Fibroblast of peridontal ligament (primary cell): ENCODE data around the gene SMARCC1.

Experiments used
- DNase-seq: peaks from one replicate; pipeline ENCODE4 v3.0.0-alpha.2; 2010; ENCODE audit errors: extremely low read depth

Gene SMARCC1

DNA sequence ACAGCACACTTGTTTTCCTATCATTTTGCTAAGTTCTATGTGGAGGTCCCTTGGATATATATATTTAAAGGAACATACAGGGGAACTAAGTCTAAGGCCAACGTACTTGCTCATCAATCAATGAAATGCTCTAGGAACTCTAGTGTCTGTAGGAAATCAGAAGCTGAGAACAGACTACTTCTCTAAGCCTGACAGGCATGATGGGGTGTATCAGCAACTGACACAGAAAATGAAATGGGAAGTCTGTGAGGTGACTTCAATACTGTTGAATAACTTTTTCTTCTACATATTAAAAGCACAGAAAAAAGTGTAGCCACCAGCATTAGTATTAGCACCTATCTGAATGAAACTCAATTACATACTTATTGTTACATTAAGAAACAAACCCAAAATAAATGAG, 146.2 kb downstream of the SMARCC1 start:
- DNase-seq, result no peak

DNA sequence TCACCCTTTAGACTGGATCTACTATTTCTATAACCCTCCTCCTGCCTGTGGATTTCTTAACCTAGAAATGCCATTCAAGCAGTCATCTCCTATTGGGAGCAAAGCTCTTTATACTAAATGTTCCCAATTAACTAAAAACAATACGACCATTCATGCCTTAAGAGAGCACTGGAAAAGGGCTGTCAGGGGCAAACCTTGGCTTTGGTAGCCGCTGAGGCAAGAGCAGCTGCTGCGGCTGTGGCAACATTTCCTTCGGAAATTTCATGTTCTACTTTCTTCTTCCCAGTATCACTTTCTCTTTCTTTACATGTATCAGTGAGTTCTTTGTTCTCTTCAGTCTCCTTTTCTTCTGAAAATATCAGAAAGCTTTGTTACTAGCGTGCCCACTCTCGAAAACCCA, 146.7 kb downstream of the SMARCC1 start:
- DNase-seq, result no peak

DNA sequence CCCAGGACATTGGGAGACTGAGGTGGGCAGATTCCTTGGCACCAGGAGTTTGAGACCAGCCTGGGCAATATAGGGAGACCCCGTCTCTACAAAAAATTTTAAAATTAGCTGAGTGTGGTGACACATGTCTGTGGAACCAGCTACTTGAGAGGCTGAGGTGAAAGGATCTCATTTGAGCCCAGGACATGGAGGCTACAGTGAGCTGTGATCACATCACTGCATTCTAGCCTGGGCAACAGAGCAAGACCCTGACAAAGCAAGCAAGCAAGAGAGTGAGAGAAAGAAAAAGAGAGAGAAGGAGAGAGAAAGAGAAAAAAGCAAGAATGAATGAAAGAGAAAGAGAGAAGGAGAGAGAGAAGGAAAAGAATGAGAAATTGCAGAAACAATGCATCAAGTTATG, 150.9 kb downstream of the SMARCC1 start:
- DNase-seq, result no peak

DNA sequence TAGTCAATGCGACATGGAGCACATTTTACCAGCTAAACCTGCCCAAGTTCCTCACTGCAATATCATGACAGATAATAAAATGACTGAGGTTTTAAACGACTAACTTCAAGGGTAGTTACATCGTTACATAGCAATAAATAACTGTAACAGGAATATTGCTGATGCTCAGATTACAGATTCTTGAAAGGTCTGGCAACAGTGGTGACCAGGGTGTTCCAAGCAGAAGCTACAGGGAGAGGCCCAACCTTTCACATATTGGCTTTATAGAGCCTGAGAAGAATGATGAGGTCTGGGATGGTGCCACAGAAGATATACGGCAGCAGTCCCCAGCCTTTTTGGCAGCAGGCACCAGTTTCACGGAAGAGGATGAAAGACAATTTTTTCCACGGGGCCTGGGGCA, 151.9 kb downstream of the SMARCC1 start:
- no peak for DNase-seq

DNA sequence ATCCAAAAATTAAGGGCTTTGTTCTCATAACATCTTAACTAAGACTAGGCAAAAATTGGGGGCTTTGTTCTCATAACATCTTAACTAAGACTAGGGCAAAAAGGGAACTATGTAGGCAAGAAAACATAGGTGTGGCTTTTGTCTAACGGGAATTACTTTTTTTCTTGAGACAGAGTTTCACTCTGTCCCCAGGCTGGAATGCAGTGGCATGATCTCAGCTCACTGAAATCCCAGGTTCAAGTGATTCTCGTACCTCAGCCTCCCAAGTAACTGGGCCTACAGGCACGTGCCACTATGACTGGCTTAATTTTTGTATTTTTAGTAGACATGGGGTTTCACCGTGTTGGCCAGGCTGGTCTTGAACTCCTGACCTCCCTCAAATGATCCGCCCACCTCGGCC, 153.3 kb downstream of the SMARCC1 start:
- no peak for DNase-seq

DNA sequence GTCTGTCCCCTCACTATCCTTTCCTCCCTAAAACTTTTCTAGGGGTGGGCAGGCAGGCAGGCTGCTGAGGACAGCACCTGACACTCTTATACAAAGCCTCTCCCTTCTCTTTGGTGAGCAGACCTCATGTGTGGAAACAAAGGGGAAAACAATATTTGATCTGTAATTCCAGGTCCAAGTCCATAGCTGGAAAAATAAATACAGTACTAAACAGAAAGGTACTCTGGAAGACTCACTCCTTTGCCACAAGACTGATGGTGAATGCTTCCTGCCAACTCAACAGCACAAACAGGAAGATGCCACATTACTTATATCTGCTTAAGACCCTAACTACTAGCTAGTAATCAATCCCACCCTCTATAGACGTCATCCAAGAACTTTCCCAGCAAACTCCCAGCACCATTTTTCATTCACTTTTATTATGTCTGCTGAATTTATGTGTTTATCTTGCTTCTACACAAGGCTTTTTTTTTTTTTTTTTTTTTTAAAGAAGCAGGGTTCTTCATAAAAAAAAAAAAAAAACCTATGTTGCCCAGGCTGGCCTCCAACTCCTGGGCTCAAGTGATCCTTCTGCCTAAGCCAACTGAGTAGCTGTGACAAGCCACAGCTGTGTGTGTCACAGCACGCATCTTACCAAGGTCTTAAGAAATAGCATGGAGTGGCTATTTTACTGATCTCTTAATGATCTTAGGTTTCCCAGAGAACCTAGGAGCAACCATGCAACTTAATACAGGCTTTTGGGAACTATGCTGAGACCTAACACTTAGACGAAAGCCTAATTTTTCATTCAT, 158.8 kb downstream of the SMARCC1 start:
- no peak for DNase-seq

DNA sequence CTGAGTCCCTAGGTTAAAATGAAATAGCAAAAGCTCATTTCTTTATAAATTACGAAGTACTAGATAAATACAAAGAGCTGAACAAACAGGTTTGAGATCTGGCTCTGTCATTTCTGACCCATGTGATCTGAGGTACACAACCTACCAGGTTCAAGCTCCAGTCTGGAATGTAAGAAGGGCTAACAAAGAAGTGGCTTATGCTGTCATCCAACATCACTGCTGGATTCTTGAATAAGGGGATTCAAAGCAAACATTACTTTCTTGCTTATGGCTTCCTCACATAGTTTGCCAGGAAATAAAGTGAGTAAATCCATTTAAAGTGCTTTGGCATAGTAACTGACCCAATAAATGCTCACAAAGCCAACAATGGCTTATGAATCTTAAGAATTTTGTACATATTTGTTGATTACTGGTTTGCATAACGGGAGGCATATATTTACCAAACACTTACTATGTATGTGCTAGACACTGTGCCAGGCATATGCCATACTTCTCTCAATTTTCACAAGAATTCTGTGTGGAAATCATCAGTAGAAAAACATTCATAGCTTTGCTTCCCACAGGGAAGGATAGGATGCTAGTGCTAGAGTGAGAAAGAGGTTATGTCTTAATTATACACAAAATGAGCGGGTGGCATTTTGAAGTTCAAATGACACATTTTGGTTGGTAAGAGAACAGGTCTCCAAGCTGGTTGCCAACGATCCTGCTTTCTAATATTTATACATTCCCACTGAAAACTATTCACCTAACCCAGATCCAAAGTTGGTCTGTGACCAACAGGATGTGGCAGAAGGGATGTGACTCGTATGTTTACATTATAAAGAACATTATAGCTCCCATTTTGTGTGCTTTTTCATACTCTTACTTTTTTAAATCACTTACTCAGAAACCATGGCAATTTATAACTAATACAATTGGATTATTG, 164.3 kb downstream of the SMARCC1 start:
- no peak for DNase-seq

DNA sequence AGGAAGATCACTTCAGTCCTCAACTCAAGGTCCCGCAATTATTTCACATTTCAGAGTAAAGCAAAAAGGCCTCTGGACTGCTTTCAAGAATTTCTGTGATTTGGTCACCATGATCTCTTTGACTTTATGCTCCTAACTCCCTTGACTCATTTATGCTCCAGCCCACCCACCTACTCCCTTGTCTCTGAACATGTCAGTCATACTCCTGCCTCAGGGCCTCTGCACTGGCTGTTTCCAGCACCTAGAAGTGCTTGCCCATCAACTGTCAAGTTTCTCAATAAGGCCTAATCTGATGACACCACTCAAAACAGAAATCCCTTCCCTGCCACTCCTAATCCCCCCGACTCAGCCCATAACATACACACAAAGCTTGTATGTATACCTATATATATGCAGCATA, 166.9 kb downstream of the SMARCC1 start:
- DNase-seq, result no peak

DNA sequence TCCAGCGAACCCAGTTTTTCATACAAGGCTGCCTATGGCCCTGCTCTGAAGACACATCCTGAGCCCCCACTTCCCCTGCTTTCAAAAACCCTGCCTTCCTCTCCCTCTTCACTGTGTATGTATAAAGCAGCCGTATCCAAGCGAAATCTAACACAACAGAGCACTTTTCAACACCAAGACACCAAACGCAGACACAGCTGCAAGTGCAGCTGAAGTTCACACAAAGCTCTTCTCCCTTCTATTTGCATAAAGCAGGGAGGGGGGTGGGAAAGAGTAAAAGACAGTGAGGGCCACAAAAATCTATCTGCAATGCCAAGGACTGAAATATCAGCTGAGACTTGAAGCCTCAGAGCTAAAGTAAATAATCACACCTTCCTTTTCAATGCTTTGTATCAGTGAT, 168.0 kb downstream of the SMARCC1 start:
- DNase-seq, result no peak

DNA sequence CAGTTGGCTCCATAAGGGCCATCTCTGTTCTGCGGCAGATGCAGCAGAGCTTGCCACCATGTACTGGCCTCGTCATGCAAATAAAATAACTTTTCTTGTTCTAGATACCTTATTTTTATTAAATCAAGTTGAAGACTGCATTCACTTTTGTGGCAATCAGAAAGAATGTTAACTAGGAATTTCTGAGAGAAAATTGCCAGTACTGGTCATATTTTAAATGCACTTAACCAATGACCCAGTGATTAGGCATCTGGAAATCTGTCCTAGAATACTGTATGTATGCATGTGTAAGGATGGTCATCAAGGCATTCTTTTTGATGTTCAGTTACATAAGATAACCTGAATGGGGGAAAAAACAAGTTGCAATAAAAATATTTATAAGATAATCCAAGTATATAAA, 168.8 kb downstream of the SMARCC1 start:
- DNase-seq, result no peak

DNA sequence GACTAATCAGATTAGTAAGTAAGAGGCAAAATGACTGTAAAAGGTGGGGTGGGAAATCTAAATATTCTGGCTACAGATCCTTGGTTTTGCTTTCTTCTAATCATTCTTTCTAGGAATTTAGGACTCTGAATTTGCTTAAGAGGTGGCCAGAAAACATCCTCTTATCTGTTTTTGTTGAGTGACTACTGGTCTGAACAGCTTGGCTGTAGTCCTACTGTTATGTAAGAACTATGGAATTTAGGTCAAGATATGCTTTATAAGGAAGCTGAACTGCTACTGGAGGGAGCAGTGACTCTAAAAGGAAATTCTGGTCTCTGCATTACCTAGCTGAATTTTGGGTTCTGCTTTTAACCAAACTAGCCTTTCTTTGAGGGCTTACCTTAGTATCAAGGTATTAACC, 169.5 kb downstream of the SMARCC1 start:
- peak; percentile 68 for DNase-seq

DNA sequence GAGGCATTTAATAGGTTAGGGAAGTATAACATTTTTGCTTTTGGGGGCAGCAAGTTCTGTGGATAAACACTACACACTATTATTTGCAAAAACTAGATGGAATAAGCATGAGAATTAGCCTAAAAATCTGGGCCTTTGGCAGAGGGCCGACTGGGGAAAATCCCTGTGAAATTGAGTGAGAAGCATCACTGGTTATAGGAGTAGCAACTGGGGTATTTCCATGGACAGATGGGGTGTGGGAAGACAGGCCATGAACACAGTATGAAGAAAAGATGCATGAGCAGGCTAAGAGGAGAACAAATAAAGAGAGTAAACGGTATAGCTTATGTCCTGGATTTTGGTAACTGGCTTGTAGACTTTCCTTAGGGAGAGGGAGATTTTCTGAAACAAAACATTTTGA, 170.1 kb downstream of the SMARCC1 start:
- DNase-seq, result no peak

DNA sequence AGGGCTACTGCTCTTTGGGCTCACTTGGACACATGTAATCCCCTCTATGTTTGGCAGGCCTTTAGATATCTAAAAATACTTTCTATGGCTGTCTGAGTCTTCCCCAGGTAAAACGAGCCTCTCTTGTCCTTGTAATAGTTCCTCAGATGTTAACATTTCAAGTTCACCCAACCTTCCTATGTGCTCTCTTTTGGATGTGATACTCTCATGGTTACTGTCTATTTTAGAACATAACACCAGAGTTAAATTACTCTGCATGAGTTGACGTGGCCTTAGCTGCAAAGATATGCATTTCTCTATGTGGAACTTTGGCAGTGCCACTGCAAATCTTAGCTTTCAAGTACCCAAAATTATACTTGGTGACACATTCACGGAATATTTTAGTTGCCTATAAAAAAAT, 171.1 kb downstream of the SMARCC1 start:
- no peak for DNase-seq

DNA sequence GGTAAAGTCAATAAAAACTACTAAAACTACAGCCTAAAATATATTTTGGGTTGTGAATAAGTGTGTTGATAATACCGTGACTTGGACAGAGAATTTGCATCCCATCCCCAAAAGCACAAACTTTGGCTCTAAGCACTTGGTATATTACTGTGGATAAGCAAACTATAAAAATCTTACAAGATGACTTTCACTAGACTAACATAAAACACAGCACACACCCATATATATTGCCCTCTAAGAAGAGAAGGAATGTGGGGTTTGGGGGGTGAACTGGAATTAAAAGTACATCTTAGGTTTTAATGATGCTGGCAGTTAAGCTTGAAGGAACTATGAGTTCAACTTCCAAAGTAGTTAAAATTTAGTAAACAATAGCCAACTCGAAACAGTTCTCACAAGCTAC, 174.4 kb downstream of the SMARCC1 start:
- DNase-seq, result no peak

DNA sequence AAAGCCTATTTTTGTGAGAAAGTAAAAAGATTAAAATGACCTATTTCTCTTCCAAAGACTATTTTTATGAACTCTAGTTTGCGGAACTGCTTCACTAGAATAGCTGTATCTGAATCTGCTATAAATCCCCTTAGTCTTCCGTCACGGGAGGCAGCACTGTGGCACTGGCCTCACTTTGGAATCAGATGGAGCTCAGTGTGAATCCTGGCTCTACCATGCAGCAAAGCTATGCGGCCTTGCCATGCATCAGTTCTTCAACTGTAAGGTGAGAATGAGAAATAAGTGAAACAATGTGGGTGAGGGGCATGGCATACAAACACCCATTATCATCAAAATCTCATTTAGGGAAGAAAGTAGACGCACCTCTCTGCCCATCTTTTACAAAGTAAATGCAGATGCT, 175.5 kb downstream of the SMARCC1 start:
- no peak for DNase-seq

DNA sequence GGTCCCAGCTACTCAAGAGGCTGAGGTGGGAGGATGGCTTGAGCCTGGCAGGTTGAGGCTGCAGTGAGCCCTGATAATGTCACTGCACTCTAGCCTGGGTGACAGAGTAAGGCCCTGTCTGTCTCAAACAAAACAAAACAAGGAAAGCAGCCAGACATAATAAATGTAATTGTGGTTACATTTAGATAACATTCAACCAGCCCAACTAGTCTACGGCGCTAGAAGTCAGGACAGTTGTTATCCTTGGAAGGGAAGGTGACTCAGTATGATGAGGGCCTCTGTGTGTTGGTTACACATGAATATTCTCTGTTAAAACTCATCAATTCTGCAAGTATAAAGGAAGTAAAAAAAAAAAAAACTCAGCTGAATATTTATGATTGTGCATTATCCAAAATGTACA, 176.0 kb downstream of the SMARCC1 start:
- DNase-seq, result no peak

DNA sequence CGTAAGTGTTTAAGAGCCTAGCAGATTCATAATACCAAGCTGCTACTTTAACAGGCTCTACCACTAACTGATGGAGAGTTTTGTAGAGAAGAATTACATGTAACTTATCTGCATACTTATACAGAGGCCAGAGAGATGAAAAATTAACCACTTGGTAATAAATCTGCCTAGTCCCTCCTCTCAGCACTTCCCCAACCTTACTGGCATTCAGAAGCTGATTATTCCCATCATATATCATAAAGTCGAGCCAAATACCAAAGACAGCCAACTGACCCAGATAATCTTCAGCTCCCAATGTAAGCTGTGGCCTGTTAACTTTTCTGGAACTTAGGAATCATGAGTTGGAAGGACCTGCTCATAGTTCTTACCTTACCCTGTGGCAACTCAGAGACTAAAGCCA, 177.5 kb downstream of the SMARCC1 start:
- no peak for DNase-seq

DNA sequence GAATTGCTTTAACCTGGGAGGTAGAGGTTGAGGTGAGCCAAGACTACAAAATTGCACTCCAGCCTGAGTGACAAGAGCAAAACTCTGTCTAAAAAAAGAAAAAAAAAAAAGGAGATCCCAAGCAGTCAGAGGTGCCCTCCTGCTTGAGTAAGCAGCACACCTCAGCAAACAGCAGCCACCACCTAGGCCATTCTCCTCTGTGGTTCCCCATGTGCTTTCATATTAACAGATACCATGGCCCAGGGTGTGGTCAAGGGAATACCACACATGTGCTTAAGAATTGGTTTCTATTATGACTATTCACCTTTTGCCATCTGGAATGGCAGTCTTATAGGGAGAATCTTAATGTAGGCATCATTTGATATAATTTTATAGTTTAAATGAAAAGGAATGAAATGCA, 178.4 kb downstream of the SMARCC1 start:
- DNase-seq, result no peak

DNA sequence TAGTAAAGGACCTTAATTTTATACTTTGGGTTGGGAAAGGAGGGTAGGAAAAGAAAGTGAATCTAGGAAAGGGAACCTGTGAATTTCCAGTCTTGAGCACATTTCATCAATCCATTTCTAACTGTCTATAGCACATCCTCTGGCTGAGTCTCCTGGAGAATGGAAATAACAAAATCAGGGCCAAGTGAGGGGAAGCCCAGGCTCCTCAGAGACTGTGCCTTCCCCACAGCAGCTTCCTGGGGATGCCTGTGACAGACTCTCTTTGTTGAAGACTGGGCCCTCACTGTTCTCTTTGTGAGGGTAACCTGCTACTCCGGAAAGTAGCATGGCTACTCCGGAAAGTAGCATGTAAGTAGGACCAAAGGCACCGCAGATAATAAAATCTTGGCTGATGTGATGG, 180.4 kb downstream of the SMARCC1 start:
- no peak for DNase-seq

DNA sequence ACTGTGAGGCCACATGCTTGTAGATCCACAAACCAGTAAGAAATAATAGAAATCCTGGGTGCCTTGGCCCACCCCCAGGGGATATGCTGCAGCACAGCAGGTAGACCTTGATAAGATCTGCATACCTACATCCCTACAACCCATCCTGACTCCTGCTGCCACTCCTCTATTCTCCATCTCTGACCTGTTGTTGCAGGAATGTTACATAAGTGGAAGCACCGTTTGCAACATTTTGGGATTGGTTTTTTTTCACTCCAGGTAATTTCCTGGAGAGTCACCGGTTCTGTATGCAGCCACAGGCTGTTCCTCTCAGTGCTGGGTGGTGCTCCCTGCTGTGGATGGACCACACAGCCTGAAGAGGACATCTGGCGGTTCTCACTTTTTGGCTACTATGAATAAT, 186.9 kb downstream of the SMARCC1 start:
- no peak for DNase-seq

DNA sequence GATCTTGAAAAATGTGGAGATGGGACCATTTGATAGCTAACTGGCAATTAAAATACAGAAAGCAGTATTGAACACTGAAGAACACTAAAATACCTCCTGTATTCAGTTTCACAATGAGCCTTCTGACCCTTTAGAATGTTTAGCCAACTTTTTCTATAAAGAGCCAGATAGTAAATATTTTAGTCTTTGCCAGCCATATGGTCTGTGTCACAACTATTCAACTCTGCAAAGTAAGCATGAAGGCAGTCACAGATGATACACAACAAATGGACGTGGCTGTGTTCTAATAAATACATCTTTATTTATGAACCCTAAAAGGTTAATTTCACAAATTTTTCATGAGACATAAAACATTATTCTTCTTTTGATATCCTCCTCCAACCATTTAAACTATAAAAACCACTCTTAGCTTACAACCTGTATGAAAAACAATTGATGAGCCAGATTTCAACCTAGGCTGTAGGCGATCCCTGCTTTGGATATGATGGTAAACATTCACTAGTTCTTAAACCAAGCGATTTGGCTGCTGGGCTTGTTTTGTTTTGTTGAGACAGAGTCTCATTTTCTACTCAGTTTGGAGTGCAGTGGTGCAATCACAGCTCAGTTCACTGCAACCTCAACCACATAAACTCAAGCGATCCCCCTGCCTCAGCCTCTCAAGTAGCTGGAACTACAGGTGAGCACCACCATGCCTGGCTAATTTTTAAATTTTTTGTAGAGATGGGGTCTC, 189.5 kb downstream of the SMARCC1 start:
- DNase-seq, result no peak

DNA sequence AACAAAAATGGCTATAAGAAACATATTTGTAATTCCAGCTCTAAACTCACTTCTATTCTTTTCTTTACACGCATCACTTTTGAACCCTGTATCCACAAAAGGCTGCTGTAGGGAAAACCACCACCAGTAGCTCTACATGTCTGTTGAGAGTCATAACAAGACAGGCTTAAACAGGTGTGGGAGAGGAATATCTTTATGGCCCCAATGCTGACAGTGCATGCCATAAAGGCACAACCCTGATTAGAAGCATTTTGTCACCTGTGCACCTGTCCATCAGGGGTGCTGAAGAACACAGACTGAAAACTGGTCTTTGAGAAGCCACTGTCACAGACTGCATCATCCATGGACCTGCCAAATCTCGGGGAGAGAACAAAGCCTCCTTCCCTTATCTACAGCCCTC, 191.5 kb downstream of the SMARCC1 start:
- no peak for DNase-seq

DNA sequence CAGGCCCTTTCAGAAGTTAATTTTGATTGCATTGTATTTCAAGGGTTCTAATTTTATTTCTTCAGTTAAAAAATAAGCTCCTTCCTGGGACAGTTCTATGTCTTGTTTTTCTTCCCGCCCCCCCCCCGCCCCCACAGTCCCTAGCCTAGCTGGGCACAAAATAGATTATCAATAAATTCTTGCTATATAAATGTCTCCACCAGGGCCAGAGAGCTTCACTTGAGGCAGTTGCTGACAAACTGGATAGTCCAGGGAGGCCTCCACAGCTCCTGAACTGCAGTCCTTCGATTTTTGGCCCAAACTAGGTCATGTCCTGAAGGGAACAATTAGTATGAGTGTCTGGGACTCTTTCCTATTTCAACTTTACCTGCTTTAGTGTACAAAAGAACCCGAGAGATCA, 193.1 kb downstream of the SMARCC1 start:
- no peak for DNase-seq
